ENCODE data around the gene PDXK. TPM values are rescaled to one million over a fixed set of nuclear protein-coding genes. Genes with fewer than 3 reads are reported as not detected.

Gene PDXK
- total and polyA plus RNA-seq, 2 of the 8 experiments (the other 6 are each of a cell fraction or from before 2014, with no cell fraction given): 78.0 to 112 TPM

- Histone ChIP-seq H3K18ac (ENCODE audit: extremely low read depth, low read length) (no peak overlapping the region), H3K4ac (replicated peaks; ENCODE audit: insufficient read length, low read depth, low read length) (no peak overlapping the region), H3K79me1 (ENCODE audit: low read depth, low read length) (no peaks in the 10 kb centered on the region), H3K23ac (ENCODE audit: insufficient read length) (no peak overlapping the region), H3K4me2 (ENCODE audit: insufficient read depth in 1 of 2, low read depth in 2 of 2, low read length in 2 of 2) (no peak overlapping the region), H2BK15ac (ENCODE audit: low read length) (no peak overlapping the region), H2BK20ac (ENCODE audit: low read length) (no peak overlapping the region), H2AK5ac (ENCODE audit: low read depth, low read length) (no peak overlapping the region), H3K4me1 (replicated peaks in 1 of 4; ENCODE audit: control insufficient read depth in 3 of 4, insufficient read depth in 4 of 4, low read length in 3 of 4) (peaks cover 0 to 4% (median 1%) of the 10 kb centered on the region in 4 experiments; a peak in 5 of 7 replicates), H3K36me3 (ENCODE audit: control insufficient read depth in 2 of 4, insufficient read depth in 4 of 4, low read length in 3 of 4) (peaks cover 11 to 31% (median 22%) of the 10 kb centered on the region in 4 experiments; a peak in 7 of 8 replicates), H2AFZ (ENCODE audit: low read length) (no peak overlapping the region), H3K9ac (replicated peaks in 1 of 4; ENCODE audit: extremely low read depth in 1 of 4, low read depth in 3 of 4, low read length in 3 of 4) (no peak overlapping the region), H3K9me3 (ENCODE audit: insufficient read depth in 2 of 2, low read depth in 1 of 2, low read length in 1 of 2) (no peaks in the 10 kb centered on the region), H3K56ac (replicated peaks; ENCODE audit: insufficient read length, low read depth, low read length) (no peak overlapping the region), H2BK12ac (ENCODE audit: low read depth, low read length) (no peak overlapping the region), H3K23me2 (ENCODE audit: low read depth, low read length) (no peaks in the 10 kb centered on the region), H4K8ac (ENCODE audit: extremely low read depth, insufficient read depth, low read length) (no peak overlapping the region), H3K27ac (ENCODE audit: low read depth, low read length) (no peak overlapping the region), H4K91ac (replicated peaks; ENCODE audit: insufficient read length, low read length) (no peak overlapping the region), H4K5ac (ENCODE audit: insufficient read length, low read depth, low read length) (no peak overlapping the region), H3K79me2 (ENCODE audit: control insufficient read depth in 1 of 2, insufficient read depth in 2 of 2, low read length in 2 of 2) (no peaks in the 10 kb centered on the region), H3K4me3 (ENCODE audit: extremely low read depth in 1 of 4, insufficient read depth in 2 of 4, low read depth in 3 of 4, low read length in 4 of 4) (no peak overlapping the region), H2BK120ac (replicated peaks; ENCODE audit: low read depth, low read length) (no peak overlapping the region), H2BK5ac (ENCODE audit: low read depth, low read length) (no peak overlapping the region), H4K20me1 (replicated peaks in 1 of 2; ENCODE audit: control insufficient read depth in 1 of 2, insufficient read depth in 2 of 2, low read length in 2 of 2) (peaks cover 9% of the 10 kb centered on the region in 2 experiments), H3K14ac (ENCODE audit: insufficient read length) (no peak overlapping the region), H3K27me3 (replicated peaks in 1 of 4; ENCODE audit: control insufficient read depth in 3 of 4, extremely low read depth in 1 of 4, insufficient read depth in 3 of 4, low read length in 3 of 4) (no peaks in the 10 kb centered on the region)
- WGBS, 2 experiments (ENCODE audit: extremely low coverage in 1 of 2, insufficient coverage in 1 of 2, insufficient read length in 1 of 2, insufficient replicate concordance in 2 of 2, low coverage in 1 of 2, low lambda C conversion rate in 2 of 2, missing lambda C conversion rate in 1 of 2): 94% methylated on average over 21 of the region's 21 CpGs; no CpG with 5 or more reads in 1 of the 2 experiments
- ChIA-PET CTCF (ENCODE audit: partially characterized antibody) (interaction anchor here (0.8 to 0.9 kb wide), 4 partner anchors 20 to 140 kb away, joined by 3 to 4 read pairs (median 3); no protein-coding TSS in a partner anchor), POLR2A (ENCODE audit: partially characterized antibody) (interaction anchor here (0.7 to 8.4 kb wide), 6 partner anchors 10 to 148 kb away, joined by 3 to 80 read pairs (median 4); partner anchors contain the start of gene RRP1)
- FAIRE-seq: no peak
- no peak for DNase-seq (ENCODE audit: low read depth in 1 of 2, low spot score in 2 of 2)
- TF ChIP-seq TBP (IDR thresholded peaks at IDR 0.05; ENCODE audit: low read depth, low read length): no peak
- no peak for TF ChIP-seq PHF8 (conservative IDR thresholded peaks at IDR 0.05; ENCODE audit: low read depth, low read length)
- TF ChIP-seq TCF12 (IDR thresholded peaks at IDR 0.05; ENCODE audit: low read depth, low read length): no peak
- no peak for TF ChIP-seq CBX5 (IDR thresholded peaks at IDR 0.05; ENCODE audit: low read depth, low read length)
These were observed 87.2 kb downstream of the PDXK start for GRCh38 chr21:43806017-43806710.

All from H1 (cell line).